ENCODE measurements around the gene SLC52A1.
A peak's percentile ranks its signal among the peaks of the same experiment; 100 is the strongest.
"Not testable (repeated sequence)": the region's sequence is repeated elsewhere in the genome, so short reads cannot be mapped to it uniquely, and the experiment has no call there.

SLC52A1 gene

GRCh38 chr17:5030168-5030567 lies 5.1 kb downstream of the SLC52A1 start:
- not testable (repeated sequence) for DNase-seq

- no peak for DNase-seq
These were observed 7.3 kb downstream of the SLC52A1 start for GRCh38 chr17:5027916-5028315.

GRCh38 chr17:5027299-5027698 lies 7.9 kb downstream of the SLC52A1 start:
- DNase-seq, result no peak

GRCh38 chr17:5024604-5025003 lies 10.6 kb downstream of the SLC52A1 start:
- no peak for DNase-seq

- DNase-seq, result no peak
These were observed 11.6 kb downstream of the SLC52A1 start for GRCh38 chr17:5023588-5024147.

GRCh38 chr17:5022171-5022711 lies 13.0 kb downstream of the SLC52A1 start:
- DNase-seq, result no peak

- DNase-seq, result no peak
These were observed 14.7 kb downstream of the SLC52A1 start for GRCh38 chr17:5020502-5021023.

GRCh38 chr17:5019475-5019956 lies 15.7 kb downstream of the SLC52A1 start:
- no peak for DNase-seq

GRCh38 chr17:5014357-5014756 lies 20.9 kb downstream of the SLC52A1 start:
- DNase-seq, result no peak

GRCh38 chr17:5011928-5012327 lies 23.3 kb downstream of the SLC52A1 start:
- no peak for DNase-seq

GRCh38 chr17:5003214-5003867 lies 31.9 kb downstream of the SLC52A1 start:
- DNase-seq, result no peak

GRCh38 chr17:5002121-5002788 lies 33.0 kb downstream of the SLC52A1 start:
- DNase-seq, result no peak

GRCh38 chr17:5000237-5000639 lies 35.0 kb downstream of the SLC52A1 start:
- no peak for DNase-seq

GRCh38 chr17:4999430-5000093 lies 35.7 kb downstream of the SLC52A1 start:
- DNase-seq, result no peak

GRCh38 chr17:4998732-4999429 lies 36.3 kb downstream of the SLC52A1 start:
- DNase-seq, result no peak

- no peak for DNase-seq
These were observed 37.0 kb downstream of the SLC52A1 start for GRCh38 chr17:4998027-4998731.

- peak; percentile 77 for DNase-seq
These were observed 37.8 kb downstream of the SLC52A1 start, which contains the start of the genes INCA1 and KIF1C for GRCh38 chr17:4997302-4998026. TSS of gene INCA1 (minus strand) at chr17:4997522. CDS start at chr17:4994437, 3,085 bp downstream. TSS of gene KIF1C (plus strand) at chr17:4997950. CDS start at chr17:5000247, 2,297 bp downstream.

GRCh38 chr17:4994081-4994595 lies 41.1 kb downstream of the SLC52A1 start:
- DNase-seq, result no peak

GRCh38 chr17:4987767-4988567 lies 47.3 kb downstream of the SLC52A1 start:
- peak; percentile 17 for DNase-seq
